NCI-H128 (cell line): Measurements from ENCODE around the gene ISL2.

Experiments
- DNase-seq: peaks from one replicate; lab custom pipeline; 2025; ENCODE audit not compliant: unreplicated experiment; lab: John Stamatoyannopoulos, UW

Gene ISL2

DNA sequence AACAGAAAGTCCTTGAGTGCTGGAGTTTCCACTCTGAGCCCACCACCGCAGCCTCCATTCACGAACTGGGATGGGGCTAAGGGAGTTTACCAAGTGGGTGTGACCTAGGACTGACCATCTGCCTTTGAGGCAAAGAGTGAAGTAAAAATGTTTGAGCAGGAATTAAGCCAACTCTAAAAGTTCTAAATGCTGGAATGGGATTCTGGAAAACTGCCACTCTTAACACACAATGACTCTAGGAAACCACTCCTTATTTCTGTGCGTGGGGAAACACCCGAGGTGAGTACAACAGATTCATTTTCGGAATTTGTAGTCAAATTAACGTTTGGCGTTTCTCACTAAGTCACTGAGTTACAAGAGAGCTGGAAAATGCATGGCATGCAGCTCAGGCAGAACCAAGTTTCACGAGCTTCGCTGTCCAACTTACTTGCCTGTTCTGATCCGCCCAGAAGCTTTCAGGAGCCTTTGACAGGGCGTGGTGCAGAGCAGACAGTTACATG, 31.6 kb downstream of the ISL2 start:
- no peak for DNase-seq

DNA sequence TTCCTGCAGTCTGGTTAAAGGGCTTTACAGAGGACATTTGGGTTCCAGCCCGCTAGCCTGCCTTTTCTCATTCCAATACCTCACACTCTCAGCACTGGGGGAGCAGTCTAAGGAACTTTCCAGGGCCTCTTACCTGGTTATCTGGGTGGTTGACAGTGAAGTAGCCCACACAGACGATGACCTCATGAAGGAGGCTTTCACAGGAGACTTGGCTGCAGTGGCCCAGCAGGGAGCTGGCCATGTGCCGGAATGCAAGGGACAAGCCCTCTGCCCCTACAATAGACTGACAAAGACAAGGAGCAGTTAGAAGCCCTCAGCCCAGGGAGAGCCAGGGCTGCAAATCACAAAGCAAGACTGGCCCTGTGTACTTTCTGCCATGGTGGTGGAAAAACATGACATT, 39.5 kb downstream of the ISL2 start:
- DNase-seq: no peak

DNA sequence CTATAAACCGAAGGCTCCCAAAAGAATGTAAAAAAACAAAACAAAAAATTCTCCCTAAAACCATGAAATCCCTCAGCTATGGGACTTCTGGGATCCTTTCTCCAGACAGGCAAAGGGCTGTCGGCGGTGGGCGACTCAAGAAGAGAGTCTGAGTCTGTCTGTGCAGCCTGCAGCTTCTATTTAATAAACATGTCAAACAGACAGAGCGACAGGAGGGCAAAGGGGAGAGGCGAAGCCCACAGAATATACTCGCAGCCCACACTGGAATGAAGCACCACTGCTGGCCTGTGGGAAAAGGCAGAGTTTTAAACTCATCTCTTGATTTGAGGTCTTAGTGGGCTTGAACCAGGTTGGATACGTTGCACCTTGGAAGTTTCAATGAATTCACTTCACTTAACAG, 40.2 kb downstream of the ISL2 start:
- no peak for DNase-seq

DNA sequence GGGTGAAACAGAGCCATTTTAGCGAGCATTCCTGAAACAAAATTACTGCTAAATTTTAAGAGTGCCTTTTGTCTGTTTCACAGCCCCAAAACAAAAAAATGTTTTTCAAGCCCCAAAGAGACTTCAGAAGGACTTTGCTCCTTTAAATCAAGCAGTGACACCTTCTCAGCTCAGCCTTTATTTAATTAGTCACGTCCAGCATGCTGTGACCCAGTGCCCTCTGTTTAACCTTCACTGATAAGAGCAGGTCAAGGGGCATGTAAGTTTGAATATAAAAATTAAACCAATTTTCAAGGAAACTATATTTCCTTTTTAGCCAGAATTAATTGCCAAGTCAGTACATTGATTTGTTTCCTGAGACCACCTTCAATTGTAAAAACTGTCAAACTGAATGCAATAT, 40.6 kb downstream of the ISL2 start:
- no peak for DNase-seq

DNA sequence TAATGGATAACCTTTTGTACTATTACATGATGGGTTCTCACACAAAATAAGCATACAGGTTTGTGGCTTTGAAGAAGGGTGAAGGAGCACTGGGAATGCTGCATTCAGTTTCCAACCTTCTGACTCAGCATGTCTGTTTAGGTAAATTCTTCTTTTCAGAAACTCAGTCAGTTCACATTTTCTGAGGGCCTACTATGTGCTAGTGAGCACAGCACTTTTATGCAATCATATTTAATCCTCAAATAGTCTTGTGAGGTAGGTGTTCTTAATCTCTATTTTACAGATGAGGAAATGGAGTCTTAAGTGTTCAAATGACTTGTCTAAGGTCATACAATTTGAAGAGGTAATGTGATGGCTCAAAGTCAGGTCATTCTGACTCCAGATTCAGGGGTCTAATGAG, 41.2 kb downstream of the ISL2 start:
- no peak for DNase-seq

DNA sequence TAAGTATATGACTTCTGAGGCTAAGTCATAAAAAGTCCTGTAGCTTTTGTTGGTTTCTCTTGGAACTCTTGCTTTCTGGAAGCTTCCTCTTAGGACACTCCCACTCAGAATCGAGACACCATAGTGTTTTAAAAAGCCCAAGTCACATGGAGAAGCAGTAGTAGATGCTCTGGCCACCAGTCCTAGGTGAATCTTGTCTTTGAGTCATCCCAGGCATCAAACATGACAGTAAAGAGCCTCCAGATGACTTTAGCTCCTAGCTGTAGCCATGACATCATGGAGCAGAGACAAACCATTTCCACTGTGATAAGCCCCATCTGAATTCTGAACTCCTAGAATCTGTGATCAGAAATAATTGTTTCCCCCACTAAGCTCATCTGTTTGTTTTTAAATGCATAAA, 42.1 kb downstream of the ISL2 start:
- no peak for DNase-seq

DNA sequence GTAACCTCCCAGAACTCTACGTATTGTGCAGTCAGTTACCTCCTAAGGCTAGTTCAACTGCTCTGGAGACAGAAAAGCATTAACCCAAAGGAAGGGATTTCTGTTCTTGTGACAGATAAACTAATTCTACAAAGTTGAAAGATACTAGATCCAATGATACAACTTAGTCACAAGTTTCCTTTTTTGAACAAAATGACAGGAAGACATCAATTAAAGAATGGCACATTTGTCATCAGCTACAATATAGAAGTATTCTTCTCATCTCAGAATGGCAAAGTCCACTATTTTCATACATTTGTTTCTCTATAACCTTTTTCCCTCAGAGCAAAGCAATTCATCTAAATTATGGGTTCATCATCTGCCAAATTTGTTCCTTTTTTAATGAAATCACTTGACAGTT, 43.7 kb downstream of the ISL2 start:
- no peak for DNase-seq

DNA sequence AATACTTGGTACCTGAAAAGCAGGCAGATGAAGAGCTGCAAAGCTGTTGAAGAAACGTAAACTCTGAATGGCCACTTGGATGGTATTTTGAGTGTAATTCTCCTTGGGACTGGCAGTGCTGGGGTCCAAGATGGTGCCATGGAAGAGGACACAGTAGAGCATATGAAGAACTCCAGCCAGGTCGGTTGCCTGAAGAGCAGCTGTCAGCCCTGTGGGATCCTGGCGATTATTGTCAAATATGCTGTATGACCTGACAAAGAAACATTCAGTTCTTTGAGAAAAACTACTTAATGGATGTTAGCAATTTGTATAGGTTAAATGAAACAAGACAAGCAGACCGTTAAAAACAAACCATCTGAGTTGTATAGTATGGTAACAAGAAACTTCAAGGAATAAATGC, 44.8 kb downstream of the ISL2 start:
- DNase-seq: no peak

DNA sequence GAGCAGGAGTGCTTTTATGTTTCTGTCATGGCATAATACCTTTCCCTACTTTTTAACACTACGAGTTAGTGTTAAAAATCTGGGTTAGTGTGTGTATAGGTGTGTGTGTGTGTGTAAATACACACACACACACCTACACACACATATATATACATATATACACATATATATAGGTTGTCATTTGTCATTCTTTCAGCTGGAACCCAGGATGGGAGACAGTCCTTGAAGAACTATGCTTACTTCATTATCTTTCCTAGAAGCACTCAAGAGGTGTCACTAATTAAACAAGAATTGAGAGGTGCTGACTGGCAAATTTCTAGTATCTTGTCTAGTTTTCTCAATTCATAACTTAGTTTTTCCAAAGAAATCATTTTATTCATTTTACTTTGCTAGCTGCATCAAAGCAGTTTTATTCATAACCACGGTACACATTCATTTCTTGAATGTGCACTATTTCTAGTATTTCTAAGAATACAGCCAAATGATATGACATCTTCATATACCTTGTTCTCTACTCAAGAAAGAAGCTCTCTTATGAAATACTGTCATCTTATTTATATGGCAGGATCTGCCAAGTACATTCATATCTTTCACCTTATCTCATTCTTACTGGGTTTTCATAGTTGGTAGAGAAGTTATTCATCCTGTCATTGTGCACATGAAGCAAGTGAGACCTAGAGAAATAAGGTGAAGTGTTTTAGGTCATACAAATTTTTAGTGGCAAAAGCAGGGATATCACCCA, 46.6 kb downstream of the ISL2 start:
- no peak for DNase-seq

DNA sequence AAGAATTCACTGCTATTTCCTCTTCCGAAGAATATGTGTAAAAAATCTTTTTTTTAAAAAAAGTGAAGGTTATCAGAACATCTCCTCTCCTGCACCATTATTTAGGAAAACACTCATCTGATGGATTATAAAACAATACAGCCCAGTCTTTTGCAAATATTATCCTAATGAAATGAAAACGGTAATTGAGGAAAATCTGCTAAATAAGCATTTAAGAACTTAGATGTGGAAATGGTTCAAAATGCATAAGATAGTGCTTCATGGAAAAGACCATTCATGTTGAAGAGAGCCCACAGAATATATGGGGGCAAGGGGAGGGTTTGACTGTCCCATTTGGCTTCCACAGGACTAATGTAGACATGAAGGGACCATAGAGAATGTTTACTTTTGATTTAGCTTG, 47.8 kb downstream of the ISL2 start:
- DNase-seq: no peak

DNA sequence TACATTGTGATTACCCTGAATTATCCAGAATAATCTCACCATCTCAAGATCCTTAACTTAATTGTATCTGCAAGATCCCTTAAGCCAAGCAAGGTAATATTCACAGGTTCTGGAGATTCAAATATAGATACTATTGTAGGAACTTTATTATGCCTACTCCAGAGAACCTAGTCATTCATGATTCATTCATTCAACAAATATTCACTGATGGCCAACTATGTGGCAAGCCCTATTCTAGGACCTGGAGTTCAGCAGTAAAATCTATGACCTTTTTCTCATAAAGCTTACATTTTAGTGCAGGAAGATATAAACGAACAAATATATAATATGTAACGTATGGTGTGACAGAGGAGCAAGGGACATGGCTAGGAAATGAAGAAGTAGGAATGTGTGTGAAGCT, 49.6 kb downstream of the ISL2 start:
- DNase-seq: no peak

DNA sequence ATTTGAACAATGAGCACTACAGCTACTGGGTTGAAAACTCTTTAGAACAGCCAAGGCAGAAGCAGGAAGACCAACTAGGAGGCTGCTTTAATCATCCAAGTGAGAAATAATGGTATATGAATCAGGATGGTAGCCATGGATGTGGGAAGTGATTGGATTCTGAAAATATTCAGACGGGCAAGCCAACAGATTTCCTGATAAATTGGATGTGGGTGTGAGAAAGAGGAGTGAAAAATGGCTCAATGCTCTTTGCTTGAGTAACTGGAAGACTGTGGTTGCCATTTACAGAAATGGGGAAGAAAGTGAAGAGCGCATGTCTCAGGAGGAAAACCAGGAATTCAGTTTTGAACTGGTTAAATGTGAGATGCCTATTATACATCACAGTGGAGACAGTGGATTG, 50.4 kb downstream of the ISL2 start:
- no peak for DNase-seq

DNA sequence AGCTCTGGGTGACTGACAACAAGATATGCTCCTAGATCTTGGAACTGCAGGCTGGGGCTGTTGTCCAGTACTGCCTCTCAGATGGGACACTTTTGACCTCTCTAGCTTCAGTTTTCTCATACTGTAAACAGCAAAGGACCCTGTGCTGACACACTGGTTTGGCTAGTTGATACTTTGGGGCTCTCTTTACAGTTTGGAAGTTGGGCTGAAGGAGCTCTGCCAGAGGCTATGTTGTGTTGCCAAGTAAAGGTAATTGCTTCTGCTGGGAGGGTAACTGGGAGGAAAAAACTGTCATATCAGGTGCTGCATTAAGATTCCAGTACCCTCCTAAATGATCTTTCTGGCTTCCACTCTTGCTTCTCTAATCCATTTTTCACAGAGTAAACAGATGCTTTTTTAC, 54.0 kb downstream of the ISL2 start:
- no peak for DNase-seq

DNA sequence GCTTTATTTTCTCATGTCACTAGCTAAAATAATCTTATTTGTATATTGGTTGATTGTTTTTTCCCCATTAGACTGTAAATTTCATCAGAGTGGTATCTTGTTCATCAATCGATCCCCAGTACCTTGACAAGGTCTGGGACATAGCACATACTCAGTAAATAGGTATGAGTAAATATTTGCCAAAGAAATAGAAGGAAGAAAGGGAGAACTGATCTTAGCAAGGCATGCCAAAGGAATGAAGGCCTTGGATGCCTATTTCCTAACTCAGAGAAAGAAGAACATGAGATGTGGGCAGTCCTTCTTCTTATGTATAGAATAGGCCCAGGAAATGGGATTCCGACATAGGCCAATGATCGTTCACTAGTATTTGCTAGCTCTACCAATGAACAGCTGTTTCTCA, 54.7 kb downstream of the ISL2 start:
- DNase-seq: no peak

DNA sequence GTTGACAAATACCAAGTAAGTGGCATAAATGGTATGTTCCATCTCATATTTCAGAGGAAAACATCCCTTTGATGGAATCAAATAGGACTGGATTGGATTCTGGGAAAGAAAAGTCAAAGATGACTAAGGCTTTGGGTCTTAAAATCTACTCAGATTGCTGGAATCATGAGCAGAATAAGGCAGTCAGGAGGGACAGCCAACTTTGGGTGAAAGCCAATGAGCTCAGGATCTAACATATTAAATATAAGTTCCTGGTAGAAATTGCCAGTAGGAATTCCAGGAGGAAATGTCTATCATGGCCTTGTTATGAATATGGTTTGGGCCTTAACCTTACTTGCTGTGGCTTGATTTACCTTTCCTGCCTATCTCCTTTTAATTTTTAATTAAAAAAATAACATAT, 55.3 kb downstream of the ISL2 start:
- no peak for DNase-seq
